Measurements from ENCODE around the gene MMAB. TPM values are rescaled to one million over a fixed set of nuclear protein-coding genes. Genes with fewer than 3 reads are reported as not detected.

Gene MMAB
- polyA plus RNA-seq (ENCODE audit: insufficient read length): 24.7 TPM

- DNase-seq (ENCODE audit: low read depth): peak; percentile 96
Observed at GRCh38 chr12:109573029-109573913, at the start of gene MMAB, which contains the start of gene MVK. Gene MMAB (minus strand): TSS chr12:109573504. CDS start chr12:109573480, 24 bp downstream. Gene MVK (plus strand): TSS chr12:109573794. CDS start chr12:109574823, 1,029 bp downstream.

DNA sequence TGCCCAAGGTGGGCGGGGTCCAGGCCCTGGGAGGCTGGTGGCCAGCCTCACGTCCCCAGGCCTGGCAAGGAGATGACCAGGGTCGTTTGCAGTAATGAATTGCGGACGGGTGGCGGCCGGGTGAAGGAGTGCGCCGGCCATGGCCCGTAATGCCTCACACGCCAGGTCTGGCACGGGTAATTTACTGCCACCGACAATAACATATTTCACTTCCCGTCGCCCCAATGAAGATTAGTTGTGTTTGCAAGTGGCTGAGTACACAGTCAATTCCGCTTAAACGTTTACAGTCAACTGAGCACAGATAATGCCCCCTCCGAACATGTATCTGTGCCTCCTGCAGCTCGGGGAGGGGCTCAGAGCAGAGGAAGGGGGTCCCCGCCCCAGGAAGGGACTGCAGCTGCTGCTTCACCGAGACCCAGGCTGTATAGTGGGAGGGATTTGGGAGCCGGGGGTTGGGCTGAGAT is 48.6 kb upstream of the MMAB start:
- no peak for DNase-seq (ENCODE audit: low read depth)

DNA sequence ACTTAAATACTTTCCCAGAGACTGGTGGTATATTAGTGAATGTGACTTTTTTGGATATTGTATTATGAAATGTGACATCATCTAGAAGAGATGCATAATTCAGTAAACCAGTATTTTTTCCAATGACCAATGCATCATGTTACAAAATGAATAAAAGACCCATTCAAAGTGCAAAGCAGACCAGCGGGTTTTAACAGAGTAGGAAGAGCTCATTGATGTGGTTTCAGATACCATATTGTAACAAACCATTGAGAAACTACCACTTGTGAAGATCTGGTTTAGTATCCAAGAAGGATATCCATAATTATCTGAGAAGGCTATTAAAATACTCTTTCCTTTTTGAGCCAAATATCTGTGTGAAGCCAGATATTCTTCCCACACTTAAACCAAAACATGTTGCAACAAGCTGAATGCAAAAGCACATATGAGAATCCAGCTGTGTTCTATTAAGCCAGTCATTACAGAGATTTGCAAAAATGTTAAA is 47.9 kb upstream of the MMAB start:
- DNase-seq (ENCODE audit: low read depth): no peak

GRCh38 chr12:109619002-109619604 is 45.8 kb upstream of the MMAB start:
- no peak for DNase-seq (ENCODE audit: low read depth)

- no peak for DNase-seq (ENCODE audit: low read depth)
Observed at GRCh38 chr12:109618082-109618481, 44.8 kb upstream of the MMAB start.

DNA sequence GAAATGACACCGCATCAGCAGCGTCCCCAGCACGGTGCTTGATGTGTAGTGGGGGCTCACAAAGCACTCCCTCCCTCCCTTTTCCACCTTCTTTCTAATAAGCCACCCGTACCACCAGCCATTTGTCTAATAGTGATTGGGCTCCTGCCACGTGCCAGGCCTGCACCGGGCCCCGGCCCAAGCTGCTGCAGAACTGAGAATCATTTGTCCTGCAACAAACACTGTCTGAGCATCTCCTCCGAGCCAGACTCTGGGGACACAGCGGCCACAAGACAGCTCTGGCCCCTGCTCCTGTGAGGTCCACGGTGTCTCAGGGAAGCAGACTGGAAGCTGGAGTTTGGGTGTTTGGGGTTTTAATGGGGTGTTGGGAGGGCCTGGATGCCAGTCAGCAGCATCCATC is 44.2 kb upstream of the MMAB start:
- DNase-seq (ENCODE audit: low read depth): no peak

GRCh38 chr12:109615556-109616229 is 42.4 kb upstream of the MMAB start:
- no peak for DNase-seq (ENCODE audit: low read depth)

GRCh38 chr12:109613649-109614455 is 40.5 kb upstream of the MMAB start:
- no peak for DNase-seq (ENCODE audit: low read depth)

DNA sequence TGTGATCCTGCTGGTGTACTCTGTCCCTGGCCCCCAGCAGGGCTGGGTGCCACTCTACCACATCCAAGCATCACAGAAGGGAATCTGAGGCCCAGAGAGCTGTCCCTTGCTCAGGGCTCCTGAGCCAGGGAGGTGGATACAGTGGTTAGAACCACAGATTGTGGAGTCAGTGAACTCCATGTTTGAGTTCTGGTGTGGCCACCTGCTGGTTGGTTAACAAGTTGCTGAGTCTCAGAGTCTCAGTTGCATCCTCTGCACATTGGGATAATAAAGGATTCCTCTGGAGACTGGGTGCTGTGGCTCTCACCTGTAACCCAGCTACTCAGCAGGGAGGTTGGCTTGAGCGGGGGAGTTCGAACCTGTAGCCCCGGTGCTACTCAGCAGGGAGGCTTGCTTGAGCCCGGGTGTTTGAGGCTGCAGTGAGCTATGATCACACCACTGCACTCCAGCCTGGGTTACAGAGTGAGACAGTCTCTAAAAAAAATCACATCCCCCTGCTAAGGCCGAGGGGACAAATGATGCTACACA is 39.7 kb upstream of the MMAB start:
- no peak for DNase-seq (ENCODE audit: low read depth)

- DNase-seq (ENCODE audit: low read depth): no peak
Observed at GRCh38 chr12:109612003-109612402, 38.7 kb upstream of the MMAB start.

- DNase-seq (ENCODE audit: low read depth): no peak
Observed at GRCh38 chr12:109611223-109611622, 37.9 kb upstream of the MMAB start.

DNA sequence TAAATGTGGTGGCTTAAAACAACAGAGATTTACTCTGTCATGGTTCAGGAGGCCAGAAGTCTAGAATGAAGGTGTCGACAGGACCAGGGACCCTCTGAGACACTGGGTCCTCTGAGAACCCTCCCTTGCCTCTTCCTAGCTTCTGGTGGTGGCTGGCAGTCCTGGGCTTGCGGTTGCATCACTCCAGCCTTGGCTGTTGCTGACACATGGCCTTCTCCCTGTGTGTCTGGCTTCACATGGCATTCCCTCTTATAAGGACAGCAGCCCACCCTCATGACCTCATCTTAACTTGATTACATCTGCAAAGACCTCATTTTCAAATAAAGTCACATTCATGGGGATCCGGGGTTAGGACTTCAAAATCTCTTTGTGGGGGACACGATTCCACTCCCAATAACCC is 37.2 kb upstream of the MMAB start:
- DNase-seq (ENCODE audit: low read depth): no peak

DNA sequence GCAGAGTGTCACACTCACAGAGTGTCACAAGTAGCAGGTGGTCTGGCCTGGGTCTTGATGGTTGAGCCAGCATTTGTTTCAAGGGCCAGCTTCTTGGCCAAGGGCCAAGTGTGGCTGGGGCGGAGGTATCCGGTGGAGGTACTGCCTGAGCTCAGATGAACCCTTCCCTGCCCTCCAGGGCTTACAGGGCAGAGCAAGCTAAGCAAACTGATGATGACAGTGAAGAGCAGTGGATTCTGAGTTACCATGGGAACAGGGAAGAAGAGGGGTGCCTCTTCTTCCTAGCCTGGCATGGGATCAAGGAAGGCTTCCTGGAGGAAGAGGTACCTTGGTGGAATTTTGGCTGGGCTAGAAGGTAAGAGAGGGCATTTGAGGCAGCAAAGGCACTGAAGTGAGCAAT is 36.0 kb upstream of the MMAB start:
- DNase-seq (ENCODE audit: low read depth): no peak

- no peak for DNase-seq (ENCODE audit: low read depth)
Observed at GRCh38 chr12:109608793-109609192, 35.5 kb upstream of the MMAB start.

DNA sequence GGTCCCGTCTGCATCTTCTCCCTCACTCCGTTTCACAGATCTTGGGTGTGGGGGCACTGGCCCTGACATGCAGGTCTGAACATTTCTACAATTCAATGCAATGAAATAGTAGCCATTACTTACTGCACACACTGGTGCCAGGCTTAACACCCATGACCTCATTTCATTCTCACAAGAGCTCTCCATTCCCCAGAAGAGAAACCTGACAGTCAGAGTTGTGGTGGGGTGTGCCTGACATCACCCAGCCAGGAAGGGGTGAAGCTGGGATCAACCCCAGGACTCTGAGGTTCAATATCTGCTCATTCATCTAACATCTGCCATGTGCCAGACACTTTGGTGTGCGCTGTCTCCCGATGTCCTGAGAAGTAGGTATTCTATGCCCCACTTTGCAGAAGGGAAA is 35.0 kb upstream of the MMAB start:
- no peak for DNase-seq (ENCODE audit: low read depth)

DNA sequence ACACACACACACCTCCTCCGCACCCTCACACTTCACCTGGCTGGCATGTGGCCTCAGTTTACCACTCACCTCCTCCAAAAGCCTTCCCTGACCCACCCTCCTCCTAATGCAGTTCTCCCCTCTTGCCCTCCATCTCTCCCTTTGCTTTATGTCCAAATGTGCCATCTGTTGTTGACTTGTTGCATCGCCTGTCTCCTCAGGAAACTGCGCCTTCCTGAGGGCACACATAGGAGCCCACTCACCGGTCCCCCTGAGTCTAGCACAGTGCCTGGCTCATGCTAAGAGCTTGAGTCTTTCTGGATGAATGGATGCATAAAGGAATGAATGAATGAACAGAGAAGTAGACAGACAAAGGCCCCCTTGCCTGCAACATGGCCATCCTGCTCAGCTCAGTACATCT is 34.3 kb upstream of the MMAB start:
- DNase-seq (ENCODE audit: low read depth): no peak

- DNase-seq (ENCODE audit: low read depth): no peak
Observed at GRCh38 chr12:109606320-109607028, 33.2 kb upstream of the MMAB start.

DNA sequence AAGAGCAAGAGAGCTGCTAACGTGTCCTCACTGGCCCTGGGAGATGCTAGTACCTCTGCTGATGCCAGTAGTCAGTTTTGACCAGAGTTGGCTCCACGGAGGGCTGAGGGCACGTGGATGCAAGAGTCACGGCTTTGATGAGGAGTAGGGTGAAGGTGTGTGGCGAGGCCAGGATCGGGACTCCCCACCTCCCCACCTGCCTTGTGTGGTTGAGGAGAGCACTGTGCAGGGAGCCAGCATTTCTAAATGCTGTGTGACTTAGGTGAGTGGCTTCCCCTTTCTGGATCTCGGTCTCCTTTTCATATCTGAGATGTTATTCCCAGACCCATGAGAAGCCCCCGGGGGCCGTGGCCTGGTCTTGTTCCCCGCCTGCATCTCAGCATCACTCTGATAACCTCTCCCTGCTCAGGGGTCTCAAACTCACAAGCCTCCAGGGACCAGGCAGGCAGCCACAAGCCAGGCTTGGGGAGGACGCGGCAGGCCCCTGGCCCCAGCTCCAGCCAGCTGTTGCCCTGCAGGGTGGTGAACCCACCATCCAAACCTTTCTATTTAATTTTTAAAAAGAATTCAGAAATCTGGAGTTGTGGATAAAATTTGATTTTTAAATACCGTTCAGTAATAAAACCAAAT is 32.4 kb upstream of the MMAB start:
- no peak for DNase-seq (ENCODE audit: low read depth)

- DNase-seq (ENCODE audit: low read depth): no peak
Observed at GRCh38 chr12:109605016-109605415, 31.7 kb upstream of the MMAB start.

DNA sequence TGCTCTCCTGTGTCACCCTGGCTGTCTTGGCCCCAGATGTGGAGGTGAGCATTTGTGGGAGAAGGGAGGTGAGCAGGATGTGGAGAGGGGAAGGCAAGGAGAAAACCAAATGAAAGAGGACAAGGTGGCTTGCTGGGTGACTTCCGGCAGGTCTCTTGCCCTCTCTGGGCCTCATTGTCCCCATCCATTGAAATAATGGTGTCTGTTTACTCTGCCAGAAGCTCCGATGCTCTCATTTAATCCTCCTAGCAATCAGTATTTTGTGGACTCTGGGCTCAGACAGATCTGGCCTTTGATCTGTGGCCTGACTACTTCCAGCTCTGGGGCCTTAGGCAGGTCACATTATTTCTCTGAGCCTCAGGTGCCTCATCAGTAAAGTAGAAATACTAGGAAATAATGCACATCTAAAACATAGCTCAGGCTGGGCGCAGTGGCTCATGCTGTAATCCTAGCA is 30.9 kb upstream of the MMAB start:
- no peak for DNase-seq (ENCODE audit: low read depth)

All from forelimb muscle (tissue), 1 donor.